HepG2 (cell line): Measurements from ENCODE around the gene MISFA. TPM values are rescaled to one million over a fixed set of nuclear protein-coding genes. Genes with fewer than 3 reads are reported as not detected.
A peak's percentile ranks its signal among the peaks of the same experiment; 100 is the strongest.

Source experiments
- ATAC-seq: fragments of 200-7000 bp; cut with Tn5 transposase; 3 replicates; pipeline ENCODE4 v1.9.1; 2020; ENCODE audit warnings: mild to moderate bottlenecking, moderate library complexity
- BruUV-seq: library from RNA; stranded (reverse); fragments of 400-500 nt; replicated peaks from 2 replicates; lab custom pipeline; 2021; lab: Mats Ljungman, UMichigan
- CTCF ChIA-PET: fragments of 300-600 bp; formaldehyde crosslinking; extraction: SDS; loops from one replicate; lab custom pipeline; 2021; ENCODE audit warnings: low total read pairs, inconsistent platforms, low intra/inter-chr PET ratio; lab: Yijun Ruan, JAX
- POLR2A ChIA-PET: fragments of 350-600 bp; sonication (Branson Sonifier 250); formaldehyde crosslinking; loops from one replicate; lab custom pipeline; 2020; ENCODE audit warnings: antibody characterized with exemption, inconsistent platforms; lab: Yijun Ruan, JAX
- DNase-seq: peaks from one replicate; pipeline ENCODE4 v3.0.0-alpha.2; 2015; ENCODE audit warnings: low spot score
- FAIRE-seq: peaks from 3 replicates; lab custom pipeline; 2011; peaks lifted over from hg19 to GRCh38; lab: Jason Lieb, UNC
- H2AFZ ChIP-seq: one replicate; pipeline ENCODE4 v1.6.1; 2011; ENCODE audit warnings: low read length, inconsistent platforms
- H3K27ac ChIP-seq: fragments of 300-600 bp; 3 replicates; pipeline ENCODE4 v1.8.0; 2011; ENCODE audit warnings: mixed run types, mild to moderate bottlenecking, mixed read lengths, low read length, inconsistent platforms; ENCODE audit not compliant: insufficient read depth; ENCODE audit errors: extremely low read length
- H3K27me3 ChIP-seq, 2 experiments: fragments of 200-600 bp in 1 of 2; 2 replicates in 1 of 2; 3 replicates in 1 of 2; pipeline versions ENCODE4 v1.6.0 to v1.8.0; 2011; ENCODE audit warnings: low read length in 2 of 2, mild to moderate bottlenecking in 2 of 2, moderate library complexity in 2 of 2, inconsistent platforms in 1 of 2; ENCODE audit not compliant: insufficient read depth in 2 of 2, control insufficient read depth in 1 of 2
- H3K36me3 ChIP-seq, 2 experiments: fragments of 200-600 bp in 1 of 2; replicated peaks in 1 of 2; 2 replicates in 1 of 2; 3 replicates in 1 of 2; pipeline versions ENCODE4 v1.5.1 to v1.8.0; 2011; ENCODE audit warnings: low read length in 2 of 2, inconsistent platforms in 1 of 2; ENCODE audit not compliant: insufficient read depth in 2 of 2, control insufficient read depth in 1 of 2
- H3K4me1 ChIP-seq: 2 replicates; pipeline ENCODE4 v1.5.1; 2012; ENCODE audit warnings: low read length, inconsistent platforms; ENCODE audit not compliant: insufficient read depth
- H3K4me2 ChIP-seq: 2 replicates; pipeline ENCODE4 v1.6.0; 2011; ENCODE audit warnings: low read depth, low read length, inconsistent platforms
- H3K4me3 ChIP-seq, 3 experiments: fragments of 200-600 bp in 1 of 3; sonication (generic), shearing (Covaris generic) in 1 of 3; replicated peaks in 1 of 3; 2 replicates each; pipeline ENCODE4 v1.5.1; 2011 to 2016; ENCODE audit warnings: low read length in 3 of 3, inconsistent platforms in 2 of 3, low read depth in 2 of 3, mild to moderate bottlenecking in 2 of 3, control low read depth in 1 of 3, mixed read lengths in 1 of 3; ENCODE audit not compliant: insufficient read depth in 1 of 3
- H3K79me2 ChIP-seq: one replicate; pipeline ENCODE4 v1.6.1; 2011; ENCODE audit warnings: low read length, inconsistent platforms; ENCODE audit not compliant: insufficient read depth
- H3K9ac ChIP-seq: 2 replicates; pipeline ENCODE4 v1.6.0; 2011; ENCODE audit warnings: mild to moderate bottlenecking, low read depth, low read length, inconsistent platforms; ENCODE audit not compliant: insufficient read depth
- H3K9me3 ChIP-seq: 2 replicates; pipeline ENCODE4 v1.5.1; 2012; ENCODE audit warnings: mild to moderate bottlenecking, low read length
- H4K20me1 ChIP-seq: 2 replicates; pipeline ENCODE4 v1.6.0; 2011; ENCODE audit warnings: inconsistent platforms, mild to moderate bottlenecking, low read length, moderate library complexity; ENCODE audit not compliant: insufficient read depth
- ATRX ChIP-seq: sonication (generic); formaldehyde crosslinking; IDR thresholded peaks from 2 replicates; pipeline ENCODE4 v1.4.0; 2020; ENCODE audit warnings: missing genetic modification reagents, borderline replicate concordance
- GATA4 ChIP-seq: sonication (generic); IDR thresholded peaks from 2 replicates; pipeline ENCODE4 v1.6.1; 2016; ENCODE audit warnings: antibody characterized with exemption, low read depth, borderline replicate concordance
- HNF4A ChIP-seq: sonication (generic); formaldehyde crosslinking; IDR thresholded peaks from 2 replicates; pipeline ENCODE4 v1.4.0; 2020; ENCODE audit warnings: missing genetic modification reagents
- MBD4 ChIP-seq: IDR thresholded peaks from 2 replicates; pipeline ENCODE4 v1.6.1; 2012; ENCODE audit warnings: low read length, inconsistent platforms, borderline replicate concordance
- NCOA5 ChIP-seq: sonication (generic); formaldehyde crosslinking; IDR thresholded peaks from 2 replicates; pipeline ENCODE4 v1.4.0; 2020; ENCODE audit warnings: missing genetic modification reagents
- RXRA ChIP-seq: sonication (generic); formaldehyde crosslinking; IDR thresholded peaks from 2 replicates; pipeline ENCODE4 v1.5.1; 2020; ENCODE audit warnings: missing genetic modification reagents
- SIN3B ChIP-seq: fragments of 150-350 bp; IDR thresholded peaks from 2 replicates; pipeline ENCODE4 v1.6.1; 2014; ENCODE audit warnings: low read length
- SOX13 ChIP-seq, 3 experiments: fragments of 450-650 bp in 1 of 3; sonication (generic) in 1 of 3; formaldehyde crosslinking in 1 of 3; IDR thresholded peaks in 2 of 3; conservative IDR thresholded peaks in 1 of 3; 2 replicates each; pipeline versions ENCODE4 v1.5.0 to v1.6.1; 2016 to 2020; ENCODE audit warnings: antibody characterized with exemption in 1 of 3, mild to moderate bottlenecking in 1 of 3, missing compliant biosample characterization in 1 of 3, missing genetic modification reagents in 1 of 3, moderate library complexity in 1 of 3
- TARDBP ChIP-seq: sonication (generic); formaldehyde crosslinking; IDR thresholded peaks from 2 replicates; pipeline ENCODE4 v1.8.0; 2022; ENCODE audit warnings: mild to moderate bottlenecking, missing genetic modification reagents
- TEAD3 ChIP-seq: optimal IDR thresholded peaks from 2 replicates; pipeline ENCODE3; 2016; ENCODE audit warnings: borderline replicate concordance
- TRIM24 ChIP-seq: sonication (generic); formaldehyde crosslinking; IDR thresholded peaks from 2 replicates; pipeline ENCODE4 v1.8.0; 2022; ENCODE audit warnings: mild to moderate bottlenecking, missing genetic modification reagents
- ZFP41 ChIP-seq: sonication (generic); formaldehyde crosslinking; IDR thresholded peaks from 2 replicates; pipeline ENCODE4 v1.4.0; 2020; ENCODE audit warnings: mild to moderate bottlenecking, missing genetic modification reagents, borderline replicate concordance
- ZGPAT ChIP-seq: IDR thresholded peaks from 2 replicates; pipeline ENCODE4 v1.6.1; 2016; ENCODE audit warnings: mild to moderate bottlenecking
- ZNF143 ChIP-seq: sonication (generic); formaldehyde crosslinking; IDR thresholded peaks from 2 replicates; pipeline ENCODE4 v1.4.0; 2020; ENCODE audit warnings: missing genetic modification reagents
- ZNF577 ChIP-seq: sonication (generic); formaldehyde crosslinking; IDR thresholded peaks from 2 replicates; pipeline ENCODE4 v1.4.0; 2020; ENCODE audit warnings: mild to moderate bottlenecking, low read depth, missing genetic modification reagents, borderline replicate concordance
- ZNF792 ChIP-seq: IDR thresholded peaks from 2 replicates; pipeline ENCODE4 v1.6.1; 2016
- ZNF800 ChIP-seq: sonication (generic); formaldehyde crosslinking; IDR thresholded peaks from 2 replicates; pipeline ENCODE4 v1.4.0; 2020; ENCODE audit warnings: missing genetic modification reagents
- WGBS: methylation state at CpG from one replicate; pipeline ENCODE4 v1.1.6; 2017; ENCODE audit warnings: low lambda C conversion rate; 5-methylcytosine and 5-hydroxymethylcytosine counted together
- in situ Hi-C: cut with HindIII; loops from 2 replicates; pipeline ENCODE4 v1.10.0; 2017; ENCODE audit warnings: low pct_unique_long_range_greater_than_20kb; ENCODE audit not compliant: extremely low pct_ligation_motif_present
- intact Hi-C: fragments of 100-400 bp; cut with micrococcal nuclease; formaldehyde crosslinking; loops from one replicate; pipeline ENCODE4 v1.10.0; 2022; ENCODE audit not compliant: unreplicated experiment
- polyA plus RNA-seq, 8 experiments: library from polyadenylated mRNA; depleted of rRNA in 3 of 8; stranded (reverse) in 7 of 8; unstranded in 1 of 8; fragments of >200 nt; fragmentation: Illumina TruSeq in 4 of 8; extraction: Trizol in 4 of 8; gene quantifications; 2 replicates each; pipeline versions ENCODE4 v1.2.1 to v1.2.3, GENCODE V29; 2011 to 2016; ENCODE audit warnings: low read depth in 4 of 8, missing spikeins in 1 of 8, mixed read lengths in 1 of 8; ENCODE audit not compliant: insufficient read depth in 1 of 8
- total RNA-seq, 5 experiments: library from RNA; depleted of rRNA; stranded (reverse); fragments of >200 nt; fragmentation: Illumina TruSeq; extraction: Trizol; gene quantifications; 2 replicates each; pipeline ENCODE4 v1.2.3, GENCODE V29; 2016; ENCODE audit warnings: low read depth in 1 of 5
- TF ChIP-seq, protein P1 (sequence below): sonication (generic); formaldehyde crosslinking; IDR thresholded peaks from 2 replicates; pipeline ENCODE4 v1.4.0; 2020; ENCODE audit warnings: mild to moderate bottlenecking, low read depth, missing genetic modification reagents

Gene MISFA
- total and polyA plus RNA-seq, 2 of the 13 experiments (the other 11 are each of a cell fraction or from before 2014, with no cell fraction given) = 1.4 to 5.4 TPM

DNA sequence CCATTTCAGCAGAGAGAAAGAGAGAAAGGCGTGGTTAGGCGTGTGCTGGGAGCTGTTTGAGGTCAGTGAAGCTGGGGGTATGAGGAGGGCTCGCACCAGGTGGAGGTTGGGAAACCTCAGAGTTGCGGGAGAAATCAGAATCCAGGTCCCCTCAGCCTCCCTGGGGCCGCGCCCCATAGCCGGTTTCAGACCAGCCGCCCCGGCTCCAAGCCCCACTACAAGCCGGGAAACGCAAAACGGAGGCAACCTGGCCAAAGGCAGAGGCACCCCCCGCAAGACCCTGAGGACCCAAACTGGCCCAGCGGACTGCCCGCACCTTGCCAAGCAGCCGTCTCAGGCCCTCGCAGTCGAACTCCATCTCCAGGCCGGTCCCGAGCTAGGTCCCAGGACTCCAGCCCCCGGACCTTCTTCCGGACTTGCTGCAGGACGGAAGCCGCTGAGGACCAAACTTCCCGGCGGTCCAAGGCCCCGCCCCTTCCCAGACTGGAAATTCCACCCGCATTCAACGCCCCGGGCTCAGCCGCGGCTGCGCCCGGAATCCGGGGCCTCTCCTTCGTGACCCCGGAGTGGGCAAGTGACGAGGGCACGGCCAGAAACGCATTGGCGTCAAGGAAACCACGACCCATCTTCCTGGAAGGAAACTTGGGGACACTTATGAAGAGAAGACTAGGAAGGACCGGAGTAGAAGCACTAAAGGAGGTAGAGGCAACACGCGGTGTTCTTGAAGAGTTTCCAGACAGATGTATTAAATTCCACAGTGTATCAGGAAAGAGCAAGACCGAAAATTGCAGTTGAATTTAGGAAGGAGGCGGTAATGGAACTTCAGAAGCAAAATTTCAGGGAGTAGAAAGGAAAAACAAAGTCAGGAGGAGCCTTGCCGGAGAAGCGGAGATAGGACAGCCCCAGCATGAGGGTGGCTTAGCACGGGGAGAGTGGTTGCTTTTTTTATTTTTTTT, 11.0 kb upstream of the MISFA start, which contains the start of gene UEVLD:
Gene UEVLD, minus strand, starts transcription at position 438 of the 956 bp plus-strand sequence. Its CDS starts 80 bp downstream, at position 358.
- ATAC-seq = peak; percentile 93
- Histone ChIP-seq H3K27ac (peak within 1 kb of the TSS; percentile 70), H4K20me1 (no peaks in the 10 kb centered on the region), H3K27me3 (no peaks in the 10 kb centered on the region), H3K9ac (peak within 1 kb of the TSS; percentile 88), H3K79me2 (peaks cover 32% of the 10 kb centered on the region), H3K4me1 (peaks cover 48% of the 10 kb centered on the region), H2AFZ (peak within 1 kb of the TSS; percentile 99), H3K36me3 (no peaks in the 10 kb centered on the region), H3K4me3 (peak within 1 kb of the TSS; percentile 82 to 89 (median 83)), H3K4me2 (peak within 1 kb of the TSS; percentile 83), H3K9me3 (no peaks in the 10 kb centered on the region)
- BruUV-seq = no TSS peak
- peak; percentile 81 for DNase-seq
- in situ Hi-C loops = no loop called here
- 2% methylated on average over 32 of the region's 50 CpGs for WGBS
- intact Hi-C loops = loop anchor here (1.0 to 2.0 kb wide), 4 partner anchors 9 to 62 kb away; partner anchors contain the start of genes SPTY2D1 and TSG101
- POLR2A ChIA-PET = interaction anchor here (0.6 to 3.5 kb wide), 7 partner anchors 10 to 205 kb away, joined by 3 to 18 read pairs (median 3); partner anchors contain the start of genes LDHA and TSG101
- CTCF ChIA-PET = no interaction called here
- FAIRE-seq = peak; percentile 49
- peak; percentile 75; the same call in 1 of the 2 replicates for TF ChIP-seq GATA4
- no peak for TF ChIP-seq ZFP41 (CRISPR knock-in tag)
- no peak for TF ChIP-seq MBD4
- peak; percentile 46; the same call in 1 of the 2 replicates for TF ChIP-seq RXRA (CRISPR knock-in tag)
- peak; percentile 90 for TF ChIP-seq ZGPAT (CRISPR knock-in tag)
- peak; percentile 94 for TF ChIP-seq TEAD3 (CRISPR knock-in tag)
- TF ChIP-seq SOX13 (IDR thresholded peaks at IDR 0.05) = no peak
- TF ChIP-seq SOX13 (CRISPR knock-in tag; conservative IDR thresholded peaks at IDR 0.05 in 1 of 2, IDR thresholded peaks at IDR 0.05 in 1 of 2) = peak in 1 of 2 experiments; percentile 64; a peak in 1 of 4 replicates
- TF ChIP-seq ZNF800 = peak; percentile 63
- TF ChIP-seq ATRX (CRISPR knock-in tag) = no peak
- TF ChIP-seq ZNF577 (CRISPR knock-in tag) = peak; percentile 69; the same call in 1 of the 2 replicates
- TF ChIP-seq ZNF792 (CRISPR knock-in tag) = peak; percentile 79; the same call in 1 of the 2 replicates
- peak; percentile 34; the same call in 1 of the 2 replicates for TF ChIP-seq HNF4A (CRISPR knock-in tag)
- no peak for TF ChIP-seq TRIM24 (CRISPR knock-in tag)
- peak; percentile 65 for TF ChIP-seq ZNF143
- no peak for TF ChIP-seq SIN3B
- TF ChIP-seq TARDBP = no peak; the same call in 1 of the 2 replicates
- TF ChIP-seq, protein P1, sequence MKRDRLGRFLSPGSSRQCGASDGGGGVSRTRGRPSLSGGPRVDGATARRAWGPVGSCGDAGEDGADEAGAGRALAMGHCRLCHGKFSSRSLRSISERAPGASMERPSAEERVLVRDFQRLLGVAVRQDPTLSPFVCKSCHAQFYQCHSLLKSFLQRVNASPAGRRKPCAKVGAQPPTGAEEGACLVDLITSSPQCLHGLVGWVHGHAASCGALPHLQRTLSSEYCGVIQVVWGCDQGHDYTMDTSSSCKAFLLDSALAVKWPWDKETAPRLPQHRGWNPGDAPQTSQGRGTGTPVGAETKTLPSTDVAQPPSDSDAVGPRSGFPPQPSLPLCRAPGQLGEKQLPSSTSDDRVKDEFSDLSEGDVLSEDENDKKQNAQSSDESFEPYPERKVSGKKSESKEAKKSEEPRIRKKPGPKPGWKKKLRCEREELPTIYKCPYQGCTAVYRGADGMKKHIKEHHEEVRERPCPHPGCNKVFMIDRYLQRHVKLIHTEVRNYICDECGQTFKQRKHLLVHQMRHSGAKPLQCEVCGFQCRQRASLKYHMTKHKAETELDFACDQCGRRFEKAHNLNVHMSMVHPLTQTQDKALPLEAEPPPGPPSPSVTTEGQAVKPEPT (CRISPR knock-in tag) = peak; percentile 81; the same call in 1 of the 2 replicates
- TF ChIP-seq NCOA5 (CRISPR knock-in tag) = no peak
